Stomach (tissue), 4 donors: ENCODE data around the gene SLC35F3.

Experiments
- POLR2AphosphoS5 ChIP-seq, 3 donors: sonication (generic); formaldehyde crosslinking; IDR thresholded peaks; one replicate each; pipeline ENCODE4 v1.6.1; 2016; ENCODE audit warnings: antibody characterized with exemption in 3 of 3
- TF ChIP-seq, protein P1 (sequence below), 7 experiments: fragments of 450-650 bp in 4 of 7; fragments of 200-600 bp in 3 of 7; sonication (generic) in 3 of 7; IDR thresholded peaks; one replicate each; pipeline ENCODE4 v1.5.1; 2016 to 2019; ENCODE audit warnings: antibody characterized with exemption in 7 of 7, control low read depth in 2 of 7, mild to moderate bottlenecking in 1 of 7

DNA sequence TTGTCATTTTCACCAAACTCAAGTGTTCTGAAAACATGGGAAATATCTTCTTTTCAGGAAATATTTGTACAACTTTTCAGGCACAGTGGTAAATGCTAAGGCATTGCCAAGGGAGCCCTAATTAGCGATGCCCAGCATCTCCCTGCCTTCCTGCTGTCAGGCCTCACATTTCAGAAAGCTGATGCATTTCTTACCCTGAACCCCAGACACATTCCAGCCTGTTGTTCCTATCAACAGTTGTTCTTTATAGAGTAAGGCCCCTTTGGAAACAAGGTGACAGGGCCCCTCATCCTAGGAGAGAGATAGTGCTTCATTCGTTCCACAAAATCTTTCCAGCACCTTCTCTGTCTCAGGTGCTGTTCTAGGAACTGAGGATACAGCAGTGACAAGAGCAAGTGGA is 332.9 kb downstream of the SLC35F3 start:
- no peak for TF ChIP-seq POLR2AphosphoS5 (IDR thresholded peaks at IDR 0.05)
- TF ChIP-seq, protein P1, sequence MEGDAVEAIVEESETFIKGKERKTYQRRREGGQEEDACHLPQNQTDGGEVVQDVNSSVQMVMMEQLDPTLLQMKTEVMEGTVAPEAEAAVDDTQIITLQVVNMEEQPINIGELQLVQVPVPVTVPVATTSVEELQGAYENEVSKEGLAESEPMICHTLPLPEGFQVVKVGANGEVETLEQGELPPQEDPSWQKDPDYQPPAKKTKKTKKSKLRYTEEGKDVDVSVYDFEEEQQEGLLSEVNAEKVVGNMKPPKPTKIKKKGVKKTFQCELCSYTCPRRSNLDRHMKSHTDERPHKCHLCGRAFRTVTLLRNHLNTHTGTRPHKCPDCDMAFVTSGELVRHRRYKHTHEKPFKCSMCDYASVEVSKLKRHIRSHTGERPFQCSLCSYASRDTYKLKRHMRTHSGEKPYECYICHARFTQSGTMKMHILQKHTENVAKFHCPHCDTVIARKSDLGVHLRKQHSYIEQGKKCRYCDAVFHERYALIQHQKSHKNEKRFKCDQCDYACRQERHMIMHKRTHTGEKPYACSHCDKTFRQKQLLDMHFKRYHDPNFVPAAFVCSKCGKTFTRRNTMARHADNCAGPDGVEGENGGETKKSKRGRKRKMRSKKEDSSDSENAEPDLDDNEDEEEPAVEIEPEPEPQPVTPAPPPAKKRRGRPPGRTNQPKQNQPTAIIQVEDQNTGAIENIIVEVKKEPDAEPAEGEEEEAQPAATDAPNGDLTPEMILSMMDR (IDR thresholded peaks at IDR 0.05), result no peak
